NCI-H69 (cell line): ENCODE measurements around the gene BDP1.
"Not testable (repeated sequence)": the region's sequence is repeated elsewhere in the genome, so short reads cannot be mapped to it uniquely, and the experiment has no call there.

Experiments used
- DNase-seq: peaks from one replicate; lab custom pipeline; 2025; lab: John Stamatoyannopoulos, UW

The BDP1 gene

GRCh38 chr5:71573591-71573990 is 118.1 kb downstream of the BDP1 start:
- DNase-seq: no peak

DNA sequence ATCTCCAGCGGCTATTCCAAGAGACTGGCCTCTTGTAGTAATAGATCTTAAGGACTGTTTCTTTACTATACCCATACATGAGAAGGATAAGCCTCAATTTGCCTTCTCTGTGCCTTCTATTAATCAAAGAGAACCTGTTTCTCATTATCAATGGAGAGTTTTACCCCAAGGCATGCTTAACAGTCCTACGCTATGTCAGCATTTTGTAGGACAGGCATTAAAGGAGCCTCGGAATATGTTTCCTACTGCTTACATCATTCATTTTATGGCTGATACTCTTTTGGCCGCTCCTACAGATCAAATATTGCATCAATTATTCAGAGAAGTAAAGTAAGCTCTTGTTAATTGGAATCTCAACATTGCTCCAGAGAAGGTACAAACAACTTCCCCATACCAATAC is 120.1 kb downstream of the BDP1 start:
- not testable (repeated sequence) for DNase-seq

DNA sequence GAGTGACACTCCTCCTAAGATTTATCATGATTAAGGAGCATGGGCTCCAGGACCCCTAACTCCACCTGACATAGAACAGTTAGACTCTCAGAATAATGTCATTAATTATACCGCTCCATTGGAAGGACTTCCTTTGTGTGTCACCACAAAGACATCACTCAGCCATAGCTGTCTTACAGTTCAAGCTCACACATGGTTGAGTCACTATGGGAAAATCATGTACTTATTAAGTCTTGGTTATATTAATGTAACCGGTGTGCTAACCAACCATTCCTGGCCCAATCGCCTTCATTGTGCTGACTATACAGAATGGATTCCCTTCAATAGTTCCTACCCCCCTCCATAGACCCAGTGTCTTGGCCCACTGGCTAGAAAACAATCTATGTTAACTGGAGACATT is 120.8 kb downstream of the BDP1 start:
- DNase-seq: no peak

DNA sequence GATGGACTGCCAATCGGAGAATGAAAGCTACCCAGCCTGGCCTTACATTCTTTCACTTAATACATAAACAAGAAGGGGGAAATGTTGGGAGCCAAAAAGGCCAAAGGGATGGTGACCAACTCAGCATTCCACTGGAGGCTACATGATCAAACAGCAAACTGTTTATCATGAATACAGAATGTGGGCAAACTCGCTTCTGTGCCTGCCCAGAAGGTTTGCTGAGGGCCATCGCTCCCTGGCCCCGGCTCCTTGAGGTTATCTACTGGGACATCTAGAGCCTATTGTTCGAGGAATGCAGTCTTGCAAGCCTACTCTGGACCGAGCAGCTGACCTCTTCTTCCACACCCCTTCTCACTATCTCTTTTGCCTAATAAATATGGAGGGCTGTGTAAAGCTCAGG is 122.4 kb downstream of the BDP1 start:
- DNase-seq: not testable (repeated sequence)

DNA sequence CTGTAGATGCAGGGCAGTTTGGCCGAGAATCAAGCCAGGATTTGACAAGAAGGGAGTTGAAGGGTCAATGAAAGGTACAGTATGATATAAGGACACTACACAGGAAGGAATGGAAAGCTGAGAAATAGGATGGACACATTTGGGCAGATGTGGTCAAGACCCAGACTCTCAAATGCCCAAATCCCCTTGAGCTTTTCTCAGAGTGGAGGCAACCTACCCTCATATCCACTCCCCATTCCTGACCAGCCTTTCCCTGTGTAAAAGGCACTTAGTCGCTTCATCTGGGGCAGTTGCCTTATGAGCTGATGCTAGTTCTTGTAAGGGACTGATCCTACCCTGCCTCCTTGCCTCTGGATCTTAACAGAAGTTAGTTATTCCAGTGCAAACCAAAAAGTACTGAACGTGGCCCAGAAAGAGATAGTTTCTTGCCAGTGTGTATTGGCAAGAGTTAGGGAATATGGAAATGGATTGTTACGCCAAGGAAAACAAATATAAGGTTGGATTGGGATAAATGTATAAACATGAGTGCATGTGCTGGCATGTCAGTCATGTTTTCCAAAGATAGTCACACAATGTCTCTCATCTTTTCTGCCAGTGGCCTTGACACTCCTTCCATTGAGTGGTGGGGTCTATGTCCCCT is 127.6 kb downstream of the BDP1 start:
- DNase-seq: no peak

DNA sequence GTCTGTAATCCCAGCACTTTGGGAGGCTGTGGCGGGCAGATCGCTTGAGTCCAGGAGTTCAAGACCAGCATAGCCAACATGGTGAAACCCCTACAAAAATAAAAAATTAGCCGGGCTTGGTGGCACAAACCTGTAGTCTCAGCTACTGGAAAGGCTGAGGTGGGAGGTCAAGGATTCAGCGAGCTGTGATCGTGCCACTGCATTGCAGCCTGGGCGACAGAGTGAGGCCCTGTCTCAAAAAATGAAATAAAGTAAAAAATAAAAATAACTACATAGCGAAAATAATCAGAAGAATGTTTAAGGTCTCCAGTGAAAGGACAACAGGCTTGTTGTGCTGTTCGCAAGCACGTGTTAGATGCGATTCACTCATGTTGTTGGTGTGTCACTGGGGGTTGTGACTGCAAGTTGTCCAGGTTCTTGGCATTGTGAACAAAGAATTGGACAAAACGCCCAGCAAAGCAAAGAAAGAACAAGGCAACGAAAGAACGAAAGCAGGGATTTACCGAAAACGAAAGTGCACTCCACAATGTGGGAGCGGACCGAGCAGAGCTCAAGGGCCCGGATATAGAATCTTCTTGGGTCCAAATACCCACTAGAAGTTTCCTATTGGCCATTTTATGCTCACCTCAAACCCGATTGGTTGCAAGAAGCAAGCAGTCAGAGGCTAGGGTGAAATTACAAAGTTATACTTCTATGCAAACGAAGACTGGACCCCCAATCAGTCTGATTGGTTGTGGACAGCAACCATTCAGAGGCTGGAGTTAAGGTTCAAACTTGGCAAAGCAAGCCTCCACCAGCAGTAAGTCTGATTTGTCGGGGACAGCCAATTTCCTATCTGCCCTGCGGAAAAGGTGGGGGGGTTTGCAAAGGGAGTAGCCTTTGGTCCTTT is 130.8 kb downstream of the BDP1 start:
- DNase-seq: no peak

GRCh38 chr5:71586941-71587765 is 131.7 kb downstream of the BDP1 start, which contains the start of gene MCCC2:
TSS of gene MCCC2 (plus strand) at chr5:71587340. CDS start at chr5:71587426, 86 bp downstream.
- DNase-seq: peak; percentile 99

- DNase-seq: peak; percentile 71
These were observed 132.5 kb downstream of the BDP1 start for GRCh38 chr5:71587766-71588532.

DNA sequence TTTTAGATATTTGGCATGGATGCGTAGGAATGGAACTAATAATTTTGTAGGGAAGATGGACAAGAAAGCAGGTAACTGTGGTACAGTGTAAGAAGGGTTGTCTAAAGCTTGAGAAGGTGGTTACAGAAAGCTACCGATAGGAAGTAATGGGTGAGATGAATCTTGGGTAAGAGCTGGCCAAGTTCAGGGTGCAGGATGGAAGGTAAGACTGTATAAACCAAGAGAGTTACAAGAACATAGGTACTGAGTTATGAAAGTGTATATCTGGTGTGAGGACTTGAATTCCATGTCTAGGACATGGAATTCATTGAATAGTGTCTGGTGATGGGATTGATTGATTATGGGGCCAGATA is 133.1 kb downstream of the BDP1 start:
- no peak for DNase-seq

- DNase-seq: peak; percentile 27
These were observed 134.5 kb downstream of the BDP1 start for GRCh38 chr5:71589903-71590302.

DNA sequence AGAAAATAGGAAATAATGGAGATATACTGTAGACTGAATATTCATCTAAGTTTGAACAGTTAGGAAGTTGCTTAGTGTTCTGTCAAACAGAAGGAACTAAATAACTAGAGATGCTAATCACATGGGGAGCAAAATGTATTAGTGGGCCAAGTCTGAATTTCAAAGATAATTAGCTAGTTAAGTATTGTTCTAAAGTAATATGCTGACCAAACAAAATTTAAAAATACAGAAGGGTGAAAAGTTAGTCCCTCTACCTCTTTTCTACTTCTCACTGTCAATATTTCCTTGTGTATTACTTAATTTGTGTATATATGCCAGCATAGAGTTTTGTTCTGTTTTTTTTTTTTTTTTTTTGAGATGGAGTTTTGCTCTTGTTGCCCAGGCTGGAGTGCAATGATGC is 135.6 kb downstream of the BDP1 start:
- no peak for DNase-seq

DNA sequence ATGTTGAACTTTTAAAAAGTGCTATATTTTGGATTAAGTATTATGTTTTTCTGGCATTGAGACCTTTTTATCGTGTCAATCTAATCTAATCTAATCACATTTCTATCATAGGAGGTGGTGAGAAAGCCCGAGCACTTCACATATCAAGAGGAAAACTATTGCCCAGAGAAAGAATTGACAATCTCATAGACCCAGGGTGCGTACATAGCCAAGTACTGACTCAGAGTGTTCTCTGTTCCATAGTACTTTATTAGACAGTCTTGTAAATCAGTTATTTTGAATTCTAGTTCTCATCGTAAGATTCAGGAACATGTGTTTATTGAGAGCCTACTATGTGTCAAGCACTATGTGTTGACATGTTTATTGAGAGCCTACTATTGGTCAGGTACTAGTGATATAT is 140.7 kb downstream of the BDP1 start:
- no peak for DNase-seq

DNA sequence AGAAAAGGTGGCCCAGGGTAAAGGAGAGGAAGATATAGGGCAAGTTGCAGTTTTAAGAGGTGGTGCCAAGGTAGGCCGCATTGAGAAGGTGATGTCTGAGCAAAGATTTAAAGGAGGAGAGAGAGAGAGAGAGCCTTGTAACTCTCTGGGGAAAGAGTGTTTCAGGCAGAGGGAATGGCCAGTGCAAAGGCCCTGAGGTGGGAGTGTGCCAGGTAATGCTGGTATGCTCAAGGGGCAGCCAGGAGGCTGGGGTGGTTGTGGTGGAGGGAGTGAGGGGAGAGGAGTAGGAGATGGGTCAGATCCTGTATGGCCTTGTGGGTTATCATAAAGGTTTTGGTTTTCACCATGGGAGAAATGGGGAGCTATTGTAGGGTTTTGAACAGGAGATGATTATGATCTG is 141.6 kb downstream of the BDP1 start:
- no peak for DNase-seq

- no peak for DNase-seq
These were observed 145.3 kb downstream of the BDP1 start for GRCh38 chr5:71600783-71601182.

DNA sequence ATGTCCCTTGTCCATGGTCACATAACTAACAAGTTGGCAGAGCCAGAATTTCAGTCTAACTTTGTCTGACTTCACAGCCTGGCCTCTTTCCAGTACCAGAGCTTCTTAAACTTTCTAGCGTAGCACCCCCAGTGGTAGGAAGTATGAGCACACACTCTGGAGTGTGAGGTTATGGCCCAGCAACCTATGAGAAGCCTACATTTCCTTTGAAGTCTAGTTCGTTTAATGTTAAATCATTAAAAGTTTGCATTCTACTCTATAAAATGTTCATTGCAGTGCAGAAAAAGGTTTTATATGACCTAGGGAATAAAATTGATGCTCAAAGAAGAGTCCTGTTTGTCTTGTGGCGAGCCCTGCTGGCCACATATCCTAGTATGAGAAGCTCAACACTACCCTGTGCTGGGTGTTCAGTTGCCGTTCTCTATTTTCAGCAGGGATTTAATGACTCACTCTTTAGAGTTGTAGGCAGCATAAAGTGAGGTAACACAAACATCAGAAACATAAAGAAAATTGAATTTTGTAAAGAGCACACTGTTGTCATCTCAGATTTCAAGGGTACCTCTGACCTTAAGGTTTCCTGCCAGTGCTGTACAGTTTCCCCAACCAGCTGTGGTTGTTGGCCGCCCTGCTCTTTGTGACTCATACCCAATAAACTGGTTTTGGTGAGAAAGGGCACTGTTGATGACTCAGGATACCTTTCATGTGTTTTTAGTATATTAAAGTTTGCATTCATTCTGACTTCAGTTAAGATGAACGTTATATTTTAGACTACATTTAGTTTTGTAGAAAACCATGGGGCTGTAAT is 146.0 kb downstream of the BDP1 start:
- DNase-seq: peak; percentile 76

DNA sequence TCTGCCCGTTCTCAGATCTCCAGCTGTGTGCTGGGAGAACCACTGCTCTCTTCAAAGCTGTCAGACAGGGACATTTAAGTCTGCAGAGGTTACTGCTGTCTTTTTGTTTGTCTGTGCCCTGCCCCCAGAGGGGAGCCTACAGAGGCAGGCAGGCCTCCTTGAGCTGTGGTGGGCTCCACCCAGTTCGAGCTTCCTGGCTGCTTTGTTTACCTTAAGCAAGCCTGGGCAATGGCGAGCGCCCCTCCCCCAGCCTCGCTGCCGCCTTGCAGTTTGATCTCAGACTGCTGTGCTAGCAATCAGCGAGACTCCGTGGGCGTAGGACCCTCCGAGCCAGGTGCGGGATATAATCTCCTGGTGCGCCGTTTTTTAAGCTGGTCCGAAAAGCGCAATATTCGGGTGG is 154.5 kb downstream of the BDP1 start:
- DNase-seq: peak; percentile 39

DNA sequence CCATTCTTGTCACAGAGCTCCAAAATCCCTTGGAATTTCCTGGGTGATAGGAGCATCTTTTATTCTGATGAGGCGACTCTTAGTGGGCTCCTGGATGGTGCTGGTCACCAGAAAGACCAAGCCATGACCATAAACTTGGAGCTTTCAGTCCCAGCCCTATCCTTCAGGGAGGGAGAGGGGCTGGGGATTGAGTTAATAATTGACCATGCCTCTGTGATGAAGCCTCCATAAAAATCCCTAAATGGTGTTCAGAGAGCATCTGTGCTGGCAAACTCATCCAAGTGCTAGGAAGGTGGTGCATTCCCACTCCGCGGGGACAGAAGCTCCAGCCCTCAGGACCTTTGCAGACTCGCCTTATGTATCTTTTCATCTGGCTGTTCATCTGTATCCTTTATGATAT is 160.4 kb downstream of the BDP1 start:
- DNase-seq: no peak
